Neuronal stem cell (in vitro differentiated cells): ENCODE results near the gene SNX7.

Experiments used
- DNase-seq: peaks from one replicate; pipeline ENCODE4 v3.0.0-alpha.2; 2013; ENCODE audit warnings: low spot score
- H2AFZ ChIP-seq: one replicate; pipeline ENCODE4 v1.6.1; 2013; ENCODE audit warnings: mild to moderate bottlenecking, low read length, inconsistent platforms
- H2AK5ac ChIP-seq: 2 replicates; pipeline ENCODE4 v1.6.1; 2013; ENCODE audit warnings: low read depth, mild to moderate bottlenecking, inconsistent platforms, low read length, moderate library complexity, mixed read lengths
- H2BK120ac ChIP-seq: 2 replicates; pipeline ENCODE4 v1.6.1; 2013; ENCODE audit warnings: low read depth, mild to moderate bottlenecking, inconsistent platforms, low read length, moderate library complexity, mixed read lengths
- H2BK12ac ChIP-seq: one replicate; pipeline ENCODE4 v1.6.1; 2013; ENCODE audit warnings: low read length, inconsistent platforms
- H2BK15ac ChIP-seq: 2 replicates; pipeline ENCODE4 v1.6.1; 2013; ENCODE audit warnings: mild to moderate bottlenecking, low read length, inconsistent platforms, mixed read lengths
- H2BK5ac ChIP-seq: one replicate; pipeline ENCODE4 v1.6.1; 2013; ENCODE audit warnings: inconsistent platforms, mild to moderate bottlenecking, low read length, moderate library complexity
- H3K14ac ChIP-seq: one replicate; pipeline ENCODE4 v1.6.1; 2013; ENCODE audit warnings: low read length, inconsistent platforms
- H3K18ac ChIP-seq: 2 replicates; pipeline ENCODE4 v1.6.1; 2013; ENCODE audit warnings: low read length, inconsistent platforms
- H3K23ac ChIP-seq: 2 replicates; pipeline ENCODE4 v1.6.1; 2013; ENCODE audit warnings: low read depth, mild to moderate bottlenecking, mixed read lengths, low read length, inconsistent platforms; ENCODE audit not compliant: poor library complexity
- H3K27ac ChIP-seq: replicated peaks from 3 replicates; pipeline ENCODE4 v1.5.1; 2013; ENCODE audit warnings: low read length, inconsistent platforms
- H3K27me3 ChIP-seq, 3 experiments: 2 replicates each; pipeline ENCODE4 v1.6.1; 2013; ENCODE audit warnings: low read length in 3 of 3, mild to moderate bottlenecking in 2 of 3, inconsistent platforms in 1 of 3, low read depth in 1 of 3, mixed read lengths in 1 of 3, moderate library complexity in 1 of 3; ENCODE audit not compliant: control insufficient read depth in 3 of 3, insufficient read depth in 3 of 3
- H3K36me3 ChIP-seq, 2 donors: replicated peaks in 1 of 2; 2 replicates each; pipeline ENCODE4 v1.6.1; 2013; ENCODE audit warnings: low read length in 2 of 2; ENCODE audit not compliant: control insufficient read depth in 2 of 2, insufficient read depth in 2 of 2
- H3K4ac ChIP-seq: 2 replicates; pipeline ENCODE4 v1.6.1; 2013; ENCODE audit warnings: inconsistent platforms, mild to moderate bottlenecking, low read length, moderate library complexity
- H3K4me1 ChIP-seq, 2 donors: 1 replicate in 1 of 2; 2 replicates in 1 of 2; pipeline ENCODE4 v1.6.1; 2013; ENCODE audit warnings: low read length in 2 of 2, low read depth in 1 of 2; ENCODE audit not compliant: control insufficient read depth in 2 of 2, insufficient read depth in 1 of 2
- H3K4me2 ChIP-seq: one replicate; pipeline ENCODE4 v1.6.1; 2013; ENCODE audit warnings: mild to moderate bottlenecking, low read length, inconsistent platforms; ENCODE audit not compliant: insufficient read depth, poor library complexity, severe bottlenecking
- H3K4me3 ChIP-seq, 2 donors: 2 replicates each; pipeline ENCODE4 v1.5.1; 2013; ENCODE audit warnings: low read length in 2 of 2, mild to moderate bottlenecking in 2 of 2, inconsistent platforms in 1 of 2, moderate library complexity in 1 of 2
- H3K79me1 ChIP-seq: one replicate; pipeline ENCODE4 v1.6.1; 2013; ENCODE audit warnings: low read depth, mild to moderate bottlenecking, inconsistent platforms, low read length, moderate library complexity
- H3K9ac ChIP-seq: one replicate; pipeline ENCODE4 v1.6.1; 2013; ENCODE audit warnings: mild to moderate bottlenecking, low read depth, low read length, inconsistent platforms; ENCODE audit not compliant: poor library complexity
- H3K9me3 ChIP-seq, 2 donors: replicated peaks in 1 of 2; 2 replicates each; pipeline versions ENCODE3 to v1.6.1; 2013; ENCODE audit warnings: low read length in 2 of 2, mild to moderate bottlenecking in 2 of 2, inconsistent platforms in 1 of 2, low read depth in 1 of 2, mixed read lengths in 1 of 2, moderate library complexity in 1 of 2; ENCODE audit not compliant: control insufficient read depth in 2 of 2, insufficient read depth in 1 of 2
- H4K8ac ChIP-seq: one replicate; pipeline ENCODE4 v1.6.1; 2013; ENCODE audit warnings: low read depth, mild to moderate bottlenecking, inconsistent platforms, low read length, moderate library complexity
- H4K91ac ChIP-seq: one replicate; pipeline ENCODE4 v1.6.1; 2013; ENCODE audit warnings: low read length, low read depth, mild to moderate bottlenecking, inconsistent platforms; ENCODE audit not compliant: poor library complexity
- WGBS, 2 donors: extraction: QIAGEN DNeasy Blood & Tissue Kit; methylation state at CpG; one replicate each; pipeline ENCODE4 v1.1.7; 2013; ENCODE audit warnings: missing lambda C conversion rate in 2 of 2, mixed read lengths in 1 of 2; ENCODE audit not compliant: insufficient read length in 2 of 2, insufficient replicate concordance in 1 of 2; ENCODE audit errors: extremely low coverage in 2 of 2; 5-methylcytosine and 5-hydroxymethylcytosine counted together

The SNX7 gene

GRCh38 chr1:98696077-98696476 lies 34.6 kb downstream of the SNX7 start:
- no CpG with 5 or more reads among the region's 4 CpGs for WGBS, 2 donors
- Histone ChIP-seq H2AFZ (no peak overlapping the region), H4K91ac (no peak overlapping the region), H3K27ac (no peak overlapping the region), H3K18ac (no peak overlapping the region), H3K9me3 (no peaks in the 10 kb centered on the region), H3K4me3 (no peak overlapping the region), H3K4ac (no peak overlapping the region), H3K23ac (no peak overlapping the region), H3K27me3 (no peaks in the 10 kb centered on the region), H4K8ac (no peak overlapping the region), H3K4me1 (no peaks in the 10 kb centered on the region), H2AK5ac (no peak overlapping the region), H3K9ac (no peak overlapping the region), H3K14ac (no peak overlapping the region), H2BK5ac (no peak overlapping the region), H3K36me3 (no peaks in the 10 kb centered on the region), H3K79me1 (no peaks in the 10 kb centered on the region), H2BK12ac (no peak overlapping the region), H2BK120ac (no peak overlapping the region), H3K4me2 (no peak overlapping the region), H2BK15ac (no peak overlapping the region)
- no peak for DNase-seq

- H3K36me3 ChIP-seq = no peaks in the 10 kb centered on the region
- no peak overlapping the region for H3K9ac ChIP-seq
- H3K23ac ChIP-seq = no peak overlapping the region
- no peak overlapping the region for H2AFZ ChIP-seq
- no peak overlapping the region for H3K14ac ChIP-seq
- no peak overlapping the region for H3K4ac ChIP-seq
- no peak overlapping the region for H2AK5ac ChIP-seq
- no peak overlapping the region for H4K8ac ChIP-seq
- H3K27ac ChIP-seq = no peak overlapping the region
- no peak overlapping the region for H2BK5ac ChIP-seq
- WGBS, 2 donors = no CpG with 5 or more reads among the region's 1 CpG
- DNase-seq = no peak
- no peaks in the 10 kb centered on the region for H3K27me3 ChIP-seq
- H3K4me2 ChIP-seq = no peak overlapping the region
- no peak overlapping the region for H2BK15ac ChIP-seq
- no peak overlapping the region for H4K91ac ChIP-seq
- no peak overlapping the region for H3K4me3 ChIP-seq
- no peak overlapping the region for H3K18ac ChIP-seq
- H2BK12ac ChIP-seq = no peak overlapping the region
- H2BK120ac ChIP-seq = no peak overlapping the region
- H3K79me1 ChIP-seq = no peaks in the 10 kb centered on the region
- H3K4me1 ChIP-seq = no peaks in the 10 kb centered on the region
- no peaks in the 10 kb centered on the region for H3K9me3 ChIP-seq
Observed at GRCh38 chr1:98697781-98698180, 36.3 kb downstream of the SNX7 start.

GRCh38 chr1:98698625-98699024 lies 37.1 kb downstream of the SNX7 start:
- no peaks in the 10 kb centered on the region for H3K27me3 ChIP-seq
- H3K27ac ChIP-seq = no peak overlapping the region
- no CpG with 5 or more reads among the region's 3 CpGs for WGBS, 2 donors
- no peak overlapping the region for H3K14ac ChIP-seq
- no peak overlapping the region for H2BK5ac ChIP-seq
- H3K23ac ChIP-seq = no peak overlapping the region
- no peak overlapping the region for H3K4me3 ChIP-seq
- H3K4me2 ChIP-seq = no peak overlapping the region
- no peak overlapping the region for H2BK120ac ChIP-seq
- H2AFZ ChIP-seq = no peak overlapping the region
- H4K8ac ChIP-seq = no peak overlapping the region
- H3K9ac ChIP-seq = no peak overlapping the region
- DNase-seq = no peak
- no peaks in the 10 kb centered on the region for H3K36me3 ChIP-seq
- no peaks in the 10 kb centered on the region for H3K9me3 ChIP-seq
- no peak overlapping the region for H2BK15ac ChIP-seq
- H2BK12ac ChIP-seq = no peak overlapping the region
- H4K91ac ChIP-seq = no peak overlapping the region
- peaks cover 0 to 3% of the 10 kb centered on the region in 2 donors for H3K4me1 ChIP-seq
- H3K4ac ChIP-seq = no peak overlapping the region
- H3K79me1 ChIP-seq = no peaks in the 10 kb centered on the region
- H3K18ac ChIP-seq = no peak overlapping the region
- no peak overlapping the region for H2AK5ac ChIP-seq

- Histone ChIP-seq H2AK5ac (no peak overlapping the region), H4K91ac (no peak overlapping the region), H3K9me3 (no peaks in the 10 kb centered on the region), H3K23ac (no peak overlapping the region), H3K4me1 (peaks cover 4 to 13% of the 10 kb centered on the region in 2 donors), H2BK5ac (no peak overlapping the region), H4K8ac (no peak overlapping the region), H2AFZ (no peak overlapping the region), H2BK120ac (no peak overlapping the region), H2BK15ac (no peak overlapping the region), H3K27me3 (no peaks in the 10 kb centered on the region), H3K14ac (no peak overlapping the region), H3K36me3 (no peaks in the 10 kb centered on the region), H2BK12ac (no peak overlapping the region), H3K18ac (no peak overlapping the region), H3K4me2 (no peak overlapping the region), H3K27ac (no peak overlapping the region), H3K9ac (no peak overlapping the region), H3K79me1 (no peaks in the 10 kb centered on the region), H3K4ac (no peak overlapping the region), H3K4me3 (no peak overlapping the region)
- no peak for DNase-seq
Observed at GRCh38 chr1:98700228-98700627, 38.7 kb downstream of the SNX7 start.
